Measurements from ENCODE around the gene TUBA4B.

TUBA4B gene

GRCh38 chr2:219252900-219253752 lies at the start of gene TUBA4B:
Gene TUBA4B, plus strand, starts transcription at chr2:219253243. Its CDS starts 165 bp downstream, at chr2:219253408.
- DNase-seq: peak in 35 of 42 donors; percentile 13 to 64 (median 38)
- intact Hi-C loops (cut with DNase I): no loop called here

GRCh38 chr2:219204425-219205164 lies 48.4 kb upstream of the TUBA4B start:
- intact Hi-C loops (cut with DNase I): loop anchor here (5.0 kb wide), 1 partner anchor 42 kb away; the partner anchor contains the start of gene NHEJ1
- peak in 1 of 42 donors; percentile 29 for DNase-seq

GRCh38 chr2:219205165-219205538 lies 47.9 kb upstream of the TUBA4B start:
- peak in 1 of 42 donors; percentile 10 for DNase-seq
- intact Hi-C loops (cut with DNase I): loop anchor here (5.0 kb wide), 1 partner anchor 43 kb away; the partner anchor contains the start of gene NHEJ1

GRCh38 chr2:219205981-219206327 lies 47.1 kb upstream of the TUBA4B start:
- DNase-seq: peak in 1 of 42 donors; percentile 3
- intact Hi-C loops (cut with DNase I): loop anchor here (2.0 to 5.0 kb wide), 3 partner anchors 29 to 73 kb away; partner anchors contain the start of genes CNPPD1, DNAJB2 and NHEJ1

- intact Hi-C loops (cut with DNase I): loop anchor here (2.0 to 5.0 kb wide), 3 partner anchors 30 to 72 kb away; partner anchors contain the start of genes CNPPD1, DNAJB2 and NHEJ1
- peak; percentile 85 to 99 (median 97) for DNase-seq
Observed at GRCh38 chr2:219206328-219207133, 46.5 kb upstream of the TUBA4B start, which contains the start of gene ZFAND2B. Gene ZFAND2B, plus strand, starts transcription at chr2:219206782. Its CDS starts 206 bp downstream, at chr2:219206988.

DNA sequence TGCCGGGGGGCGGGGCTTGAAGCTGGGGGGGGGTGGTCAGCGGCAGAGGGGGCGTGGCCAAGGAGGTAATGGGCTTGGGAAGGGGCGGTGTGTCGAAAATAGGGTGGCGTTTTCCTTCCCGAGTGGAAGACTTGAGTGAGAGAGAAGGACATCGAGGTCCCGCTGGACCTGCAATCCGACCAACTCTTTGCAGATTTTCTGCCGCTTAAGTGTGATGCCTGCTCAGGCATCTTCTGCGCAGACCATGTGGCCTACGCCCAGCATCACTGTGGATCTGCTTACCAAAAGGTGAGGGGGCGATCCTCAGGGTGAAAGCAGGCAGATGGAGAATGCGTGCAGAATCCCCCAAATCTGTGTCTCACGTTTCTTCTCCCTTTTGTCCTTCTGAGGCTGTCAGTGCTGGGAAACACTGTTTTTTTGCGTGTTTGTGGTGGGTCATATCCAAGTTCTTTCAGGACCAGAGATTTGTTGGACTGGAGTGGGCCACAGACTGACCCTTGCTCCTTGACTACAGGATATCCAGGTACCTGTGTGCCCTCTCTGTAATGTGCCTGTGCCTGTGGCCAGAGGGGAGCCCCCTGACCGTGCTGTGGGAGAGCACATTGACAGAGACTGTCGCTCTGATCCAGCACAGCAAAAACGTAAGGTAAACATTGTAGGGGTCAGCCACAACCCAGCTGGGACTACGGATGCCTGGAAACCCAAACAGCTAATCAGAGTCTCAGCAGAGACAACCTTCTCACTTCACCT lies 45.7 kb upstream of the TUBA4B start:
- intact Hi-C loops (cut with DNase I): loop anchor here (2.0 to 5.0 kb wide), 3 partner anchors 31 to 71 kb away; partner anchors contain the start of genes CNPPD1, DNAJB2 and NHEJ1
- peak in 2 of 42 donors; percentile 37 to 51 for DNase-seq

DNA sequence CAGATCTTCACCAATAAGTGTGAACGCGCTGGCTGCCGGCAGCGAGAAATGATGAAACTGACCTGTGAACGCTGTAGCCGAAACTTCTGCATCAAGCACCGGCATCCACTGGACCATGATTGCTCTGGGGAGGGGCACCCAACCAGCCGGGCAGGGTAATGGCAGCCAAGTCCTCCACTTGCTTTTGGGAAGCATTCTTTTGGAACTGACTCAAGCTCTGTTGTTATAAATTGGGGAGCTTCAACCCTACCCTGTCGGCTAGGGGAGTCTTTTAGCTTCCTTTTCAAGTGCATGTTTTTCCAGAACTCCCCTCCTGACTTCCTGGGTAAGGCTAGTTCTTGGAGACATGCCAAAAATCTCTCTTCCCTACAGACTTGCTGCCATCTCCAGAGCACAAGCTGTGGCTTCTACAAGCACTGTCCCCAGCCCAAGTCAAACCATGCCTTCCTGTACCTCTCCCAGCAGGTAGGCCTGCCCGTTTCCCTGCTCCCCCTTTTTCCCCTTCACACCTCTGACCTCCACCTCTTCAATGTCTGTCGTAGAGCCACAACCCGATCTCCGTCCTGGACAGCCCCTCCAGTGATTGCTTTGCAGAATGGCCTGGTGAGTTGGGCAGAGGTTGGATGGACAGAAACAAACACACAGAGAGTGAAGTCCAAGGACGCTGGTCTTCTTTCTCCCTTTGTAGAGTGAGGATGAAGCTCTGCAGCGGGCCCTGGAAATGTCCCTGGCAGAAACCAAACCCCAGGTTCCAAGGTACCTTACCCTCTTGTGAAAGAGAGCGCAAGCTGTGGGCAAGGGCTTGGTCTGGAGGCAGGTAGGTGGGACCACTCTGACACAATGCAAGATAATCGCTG lies 44.9 kb upstream of the TUBA4B start:
- peak in 2 of 42 donors; percentile 20 to 33 for DNase-seq
- intact Hi-C loops (cut with DNase I): loop anchor here (2.0 to 5.0 kb wide), 3 partner anchors 31 to 71 kb away; partner anchors contain the start of genes CNPPD1, DNAJB2 and NHEJ1

GRCh38 chr2:219209236-219210195 lies 43.5 kb upstream of the TUBA4B start:
- intact Hi-C loops (cut with DNase I): loop anchor here (5.0 kb wide), 1 partner anchor 47 kb away; the partner anchor contains the start of gene NHEJ1
- peak in 2 of 42 donors; percentile 7 to 32 for DNase-seq

- intact Hi-C loops (cut with DNase I): no loop called here
- peak in 2 of 42 donors; percentile 15 to 29 for DNase-seq
Observed at GRCh38 chr2:219210196-219210885, 42.7 kb upstream of the TUBA4B start.

GRCh38 chr2:219210886-219211362 lies 42.1 kb upstream of the TUBA4B start:
- intact Hi-C loops (cut with DNase I): no loop called here
- DNase-seq: peak in 2 of 42 donors; percentile 10 to 17

DNA sequence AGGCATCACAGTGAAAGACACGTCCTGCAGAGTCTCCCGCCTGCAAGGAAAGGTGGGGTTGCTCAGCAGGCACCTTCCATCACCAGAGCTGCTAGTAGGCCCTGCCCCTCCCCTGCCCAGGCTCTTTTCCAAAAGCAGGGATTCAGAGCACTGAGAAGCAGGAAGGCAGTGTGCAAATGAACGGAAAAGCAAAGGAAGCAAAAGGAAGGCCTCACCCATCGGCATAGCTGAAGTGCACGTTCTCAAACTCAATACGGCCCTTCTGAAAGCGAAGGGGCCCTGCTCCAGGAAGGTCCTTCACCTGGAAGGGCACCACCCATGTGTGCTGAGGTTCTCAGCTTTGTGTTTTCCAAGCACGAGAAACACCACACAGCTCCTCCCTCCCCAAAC lies 40.0 kb upstream of the TUBA4B start:
- DNase-seq: no peak

GRCh38 chr2:219213486-219214071 lies 39.5 kb upstream of the TUBA4B start:
- DNase-seq: no peak
- intact Hi-C loops (cut with DNase I): no loop called here

More for the DNA sequence above, 40.0 kb upstream of the TUBA4B start:
- intact Hi-C loops (cut with DNase I): no loop called here

DNA sequence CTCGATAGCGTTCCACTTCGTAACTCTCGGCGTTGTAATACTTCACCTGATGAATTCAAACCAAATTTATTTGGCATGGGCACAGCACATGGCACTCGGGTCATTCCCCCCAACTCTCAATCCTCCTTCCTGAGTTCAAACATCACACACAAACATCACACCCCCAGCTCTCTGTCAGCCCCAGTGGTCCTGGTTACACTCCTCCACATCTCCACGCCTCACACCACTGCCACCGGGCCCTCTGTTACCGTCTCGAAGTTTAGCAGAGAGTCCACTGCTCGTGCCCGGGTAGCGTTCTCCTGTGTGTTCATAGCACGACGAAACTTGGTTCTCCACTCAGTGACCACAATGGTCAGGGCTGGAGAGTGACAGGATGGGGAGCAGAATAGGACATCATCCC lies 38.9 kb upstream of the TUBA4B start:
- no peak for DNase-seq
- intact Hi-C loops (cut with DNase I): no loop called here

GRCh38 chr2:219214786-219215185 lies 38.3 kb upstream of the TUBA4B start:
- DNase-seq: no peak
- intact Hi-C loops (cut with DNase I): no loop called here

Measured in head of caudate nucleus (tissue), 42 donors.